OCI-LY3 (cell line): ENCODE data around the gene KDM1A.
"Not testable (repeated sequence)": the region's sequence is repeated elsewhere in the genome, so short reads cannot be mapped to it uniquely, and the experiment has no call there.

Experiments
- H2AFZ ChIP-seq: fragments of 200-600, 300-600 bp; shearing (Covaris generic); 2 replicates; pipeline ENCODE4 v1.6.0; 2014; ENCODE audit warnings: antibody characterized with exemption, low read depth, low read length
- H3K27ac ChIP-seq: fragments of 200-600, 300-600 bp; sonication (generic); 2 replicates; pipeline ENCODE4 v1.5.1; 2014; ENCODE audit warnings: mild to moderate bottlenecking, low read length, moderate library complexity, mixed read lengths
- H3K27me3 ChIP-seq: fragments of 200-600, 300-600 bp; sonication (generic); 2 replicates; pipeline ENCODE4 v1.6.1; 2014; ENCODE audit warnings: low read depth, low read length, mixed read lengths
- H3K36me3 ChIP-seq: fragments of 200-600, 300-600 bp; sonication (generic); replicated peaks from 2 replicates; pipeline ENCODE3; 2014; ENCODE audit warnings: low read depth, low read length, mixed read lengths
- H3K4me1 ChIP-seq: fragments of 300-600, 200-600 bp; sonication (generic); 2 replicates; pipeline ENCODE4 v1.6.1; 2014; ENCODE audit warnings: low read length, mixed read lengths
- H3K4me2 ChIP-seq: fragments of 200-600, 300-600 bp; sonication (generic); 2 replicates; pipeline ENCODE4 v1.6.1; 2014; ENCODE audit warnings: low read length, mixed read lengths
- H3K4me3 ChIP-seq: fragments of 300-600, 200-600 bp; sonication (generic); 2 replicates; pipeline ENCODE4 v1.5.1; 2014; ENCODE audit warnings: antibody characterized with exemption, mild to moderate bottlenecking, low read length, moderate library complexity
- H3K79me2 ChIP-seq: fragments of 300-600, 200-600 bp; shearing (Covaris generic); 2 replicates; pipeline ENCODE4 v1.6.1; 2014; ENCODE audit warnings: mild to moderate bottlenecking, low read length, mixed read lengths
- H3K9ac ChIP-seq: fragments of 300-600, 200-600 bp; shearing (Covaris generic); 2 replicates; pipeline ENCODE4 v1.6.0; 2014; ENCODE audit warnings: mild to moderate bottlenecking, low read length, moderate library complexity
- H3K9me3 ChIP-seq: fragments of 200-600, 300-600 bp; shearing (Covaris generic); 2 replicates; pipeline ENCODE4 v1.6.1; 2014; ENCODE audit warnings: low read length, mixed read lengths; ENCODE audit not compliant: insufficient read depth
- H4K20me1 ChIP-seq: fragments of 200-600, 300-600 bp; sonication (generic); 2 replicates; pipeline ENCODE4 v1.6.1; 2016; ENCODE audit warnings: low read length, mixed read lengths; ENCODE audit not compliant: insufficient read depth
- CTCF ChIP-seq: fragments of 200-600, 300-600 bp; sonication (generic); IDR thresholded peaks from 2 replicates; pipeline ENCODE4 v1.5.1; 2014; ENCODE audit warnings: antibody characterized with exemption, low read length, low read depth
- EZH2phosphoT487 ChIP-seq: fragments of 200-600 bp; shearing (Covaris generic); IDR thresholded peaks from 2 replicates; pipeline ENCODE4 v1.6.1; 2018; ENCODE audit warnings: antibody characterized with exemption, mixed run types, low read depth

The KDM1A gene

GRCh38 chr1:22995774-22996173 is 23.5 kb upstream of the KDM1A start:
- H3K4me2 ChIP-seq: no peak overlapping the region
- H3K4me1 ChIP-seq: no peaks in the 10 kb centered on the region
- H3K27me3 ChIP-seq: no peaks in the 10 kb centered on the region
- no peak overlapping the region for H3K27ac ChIP-seq
- H4K20me1 ChIP-seq: no peaks in the 10 kb centered on the region
- no peak overlapping the region for H2AFZ ChIP-seq
- H3K4me3 ChIP-seq: no peak overlapping the region
- TF ChIP-seq EZH2phosphoT487 (no peak), CTCF (no peak)
- H3K79me2 ChIP-seq: no peaks in the 10 kb centered on the region
- no peaks in the 10 kb centered on the region for H3K9me3 ChIP-seq
- H3K9ac ChIP-seq: no peak overlapping the region
- no peaks in the 10 kb centered on the region for H3K36me3 ChIP-seq

- not testable (repeated sequence) for H3K27me3 ChIP-seq, H3K4me2 ChIP-seq, H3K79me2 ChIP-seq, H3K36me3 ChIP-seq, H3K9me3 ChIP-seq, H4K20me1 ChIP-seq, H3K4me3 ChIP-seq, H3K27ac ChIP-seq, H3K9ac ChIP-seq, H3K4me1 ChIP-seq, H2AFZ ChIP-seq
Measured at GRCh38 chr1:22997528-22997927, 21.7 kb upstream of the KDM1A start.

- not testable (repeated sequence) for H3K9me3 ChIP-seq, H3K79me2 ChIP-seq, H3K4me2 ChIP-seq, H3K27me3 ChIP-seq, H3K4me1 ChIP-seq, H4K20me1 ChIP-seq, H3K4me3 ChIP-seq, H2AFZ ChIP-seq, H3K9ac ChIP-seq, H3K36me3 ChIP-seq, H3K27ac ChIP-seq
Measured at GRCh38 chr1:23000133-23000532, 19.1 kb upstream of the KDM1A start.

- not testable (repeated sequence) for H3K9ac ChIP-seq, H3K4me2 ChIP-seq, H2AFZ ChIP-seq, H3K4me1 ChIP-seq, H3K36me3 ChIP-seq, H3K27me3 ChIP-seq, H4K20me1 ChIP-seq, H3K27ac ChIP-seq, H3K79me2 ChIP-seq, H3K4me3 ChIP-seq, H3K9me3 ChIP-seq
Measured at GRCh38 chr1:23002218-23002617, 17.1 kb upstream of the KDM1A start.

GRCh38 chr1:23004112-23004511 is 15.2 kb upstream of the KDM1A start:
- H3K4me2 ChIP-seq: no peak overlapping the region
- H3K9ac ChIP-seq: no peak overlapping the region
- H3K36me3 ChIP-seq: no peaks in the 10 kb centered on the region
- H2AFZ ChIP-seq: no peak overlapping the region
- no peaks in the 10 kb centered on the region for H3K79me2 ChIP-seq
- no peak overlapping the region for H3K27ac ChIP-seq
- no peaks in the 10 kb centered on the region for H3K9me3 ChIP-seq
- no peak overlapping the region for H3K4me3 ChIP-seq
- H3K27me3 ChIP-seq: no peaks in the 10 kb centered on the region
- H4K20me1 ChIP-seq: no peaks in the 10 kb centered on the region
- TF ChIP-seq EZH2phosphoT487: no peak
- no peak for TF ChIP-seq CTCF
- no peaks in the 10 kb centered on the region for H3K4me1 ChIP-seq

- H3K36me3 ChIP-seq, H3K9me3 ChIP-seq, H3K9ac ChIP-seq, H4K20me1 ChIP-seq, H3K4me3 ChIP-seq, H3K79me2 ChIP-seq, H3K27ac ChIP-seq, H2AFZ ChIP-seq, H3K4me1 ChIP-seq, H3K27me3 ChIP-seq, H3K4me2 ChIP-seq: not testable (repeated sequence)
Measured at GRCh38 chr1:23004769-23005168, 14.5 kb upstream of the KDM1A start.
